NCI-H1048 (cell line): ENCODE data around the gene FGF22.
A peak's percentile ranks its signal among the peaks of the same experiment; 100 is the strongest.

Experiments
- DNase-seq: peaks from one replicate; lab custom pipeline; 2025; lab: John Stamatoyannopoulos, UW

The FGF22 gene

DNA sequence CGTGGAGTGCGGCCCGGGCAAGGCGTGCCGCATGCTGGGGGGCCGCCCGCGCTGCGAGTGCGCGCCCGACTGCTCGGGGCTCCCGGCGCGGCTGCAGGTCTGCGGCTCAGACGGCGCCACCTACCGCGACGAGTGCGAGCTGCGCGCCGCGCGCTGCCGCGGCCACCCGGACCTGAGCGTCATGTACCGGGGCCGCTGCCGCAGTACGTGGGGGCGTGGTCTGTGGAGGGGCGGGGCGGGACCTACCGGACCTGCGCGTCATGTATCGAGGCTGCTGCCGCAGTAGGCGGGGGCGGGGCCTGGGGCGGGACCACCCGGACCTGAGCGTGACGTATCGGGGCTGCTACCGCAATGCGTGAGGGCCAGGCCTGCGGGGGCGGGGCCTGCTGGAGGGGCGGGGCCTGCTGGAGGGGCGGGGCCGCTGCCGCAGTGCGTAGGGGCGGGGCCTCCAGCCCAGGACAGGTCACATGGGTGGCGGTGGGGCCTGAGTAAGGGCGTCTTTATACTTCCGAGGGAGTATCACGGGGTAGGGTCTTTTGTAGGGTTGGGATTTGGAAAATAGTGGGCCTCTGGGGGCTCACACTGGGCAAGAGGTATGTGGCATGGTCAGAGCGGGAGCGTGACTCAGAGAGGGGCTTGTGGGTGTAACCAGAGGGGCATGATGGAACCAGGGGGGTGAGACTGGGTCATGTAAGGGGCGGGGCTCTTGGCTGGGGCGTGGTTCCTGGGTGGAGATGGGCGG, 40.8 kb downstream of the FGF22 start:
- DNase-seq, result peak; percentile 89

DNA sequence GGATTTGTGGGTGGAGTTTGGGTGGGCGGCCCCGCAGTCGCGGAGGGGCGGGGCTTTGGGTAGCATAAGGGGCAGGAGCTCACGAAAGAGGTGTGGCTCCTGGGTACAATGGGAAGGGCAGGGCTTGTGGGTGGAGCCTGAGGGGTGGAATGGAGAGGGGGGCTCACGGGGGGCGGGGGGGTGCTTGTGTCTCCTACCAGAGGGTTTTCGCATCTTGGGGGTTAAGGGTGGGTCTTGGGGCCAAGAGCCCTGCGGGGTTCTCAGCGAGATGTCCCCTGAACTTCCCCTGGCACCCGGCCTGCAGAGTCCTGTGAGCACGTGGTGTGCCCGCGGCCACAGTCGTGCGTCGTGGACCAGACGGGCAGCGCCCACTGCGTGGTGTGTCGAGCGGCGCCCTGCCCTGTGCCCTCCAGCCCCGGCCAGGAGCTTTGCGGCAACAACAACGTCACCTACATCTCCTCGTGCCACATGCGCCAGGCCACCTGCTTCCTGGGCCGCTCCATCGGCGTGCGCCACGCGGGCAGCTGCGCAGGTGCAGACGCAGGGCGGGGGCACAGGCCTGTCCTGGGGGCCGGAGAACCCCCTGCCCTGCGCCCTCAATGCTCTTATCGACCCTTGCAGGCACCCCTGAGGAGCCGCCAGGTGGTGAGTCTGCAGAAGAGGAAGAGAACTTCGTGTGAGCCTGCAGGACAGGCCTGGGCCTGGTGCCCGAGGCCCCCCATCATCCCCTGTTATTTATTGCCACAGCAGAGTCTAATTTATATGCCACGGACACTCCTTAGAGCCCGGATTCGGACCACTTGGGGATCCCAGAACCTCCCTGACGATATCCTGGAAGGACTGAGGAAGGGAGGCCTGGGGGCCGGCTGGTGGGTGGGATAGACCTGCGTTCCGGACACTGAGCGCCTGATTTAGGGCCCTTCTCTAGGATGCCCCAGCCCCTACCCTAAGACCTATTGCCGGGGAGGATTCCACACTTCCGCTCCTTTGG, 41.6 kb downstream of the FGF22 start:
- DNase-seq, result peak; percentile 68

DNA sequence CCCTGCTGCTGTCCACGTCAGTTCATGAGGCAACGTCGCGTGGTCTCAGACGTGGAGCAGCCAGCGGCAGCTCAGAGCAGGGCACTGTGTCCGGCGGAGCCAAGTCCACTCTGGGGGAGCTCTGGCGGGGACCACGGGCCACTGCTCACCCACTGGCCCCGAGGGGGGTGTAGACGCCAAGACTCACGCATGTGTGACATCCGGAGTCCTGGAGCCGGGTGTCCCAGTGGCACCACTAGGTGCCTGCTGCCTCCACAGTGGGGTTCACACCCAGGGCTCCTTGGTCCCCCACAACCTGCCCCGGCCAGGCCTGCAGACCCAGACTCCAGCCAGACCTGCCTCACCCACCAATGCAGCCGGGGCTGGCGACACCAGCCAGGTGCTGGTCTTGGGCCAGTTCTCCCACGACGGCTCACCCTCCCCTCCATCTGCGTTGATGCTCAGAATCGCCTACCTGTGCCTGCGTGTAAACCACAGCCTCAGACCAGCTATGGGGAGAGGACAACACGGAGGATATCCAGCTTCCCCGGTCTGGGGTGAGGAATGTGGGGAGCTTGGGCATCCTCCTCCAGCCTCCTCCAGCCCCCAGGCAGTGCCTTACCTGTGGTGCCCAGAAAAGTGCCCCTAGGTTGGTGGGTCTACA, 43.1 kb downstream of the FGF22 start:
- DNase-seq, result no peak

DNA sequence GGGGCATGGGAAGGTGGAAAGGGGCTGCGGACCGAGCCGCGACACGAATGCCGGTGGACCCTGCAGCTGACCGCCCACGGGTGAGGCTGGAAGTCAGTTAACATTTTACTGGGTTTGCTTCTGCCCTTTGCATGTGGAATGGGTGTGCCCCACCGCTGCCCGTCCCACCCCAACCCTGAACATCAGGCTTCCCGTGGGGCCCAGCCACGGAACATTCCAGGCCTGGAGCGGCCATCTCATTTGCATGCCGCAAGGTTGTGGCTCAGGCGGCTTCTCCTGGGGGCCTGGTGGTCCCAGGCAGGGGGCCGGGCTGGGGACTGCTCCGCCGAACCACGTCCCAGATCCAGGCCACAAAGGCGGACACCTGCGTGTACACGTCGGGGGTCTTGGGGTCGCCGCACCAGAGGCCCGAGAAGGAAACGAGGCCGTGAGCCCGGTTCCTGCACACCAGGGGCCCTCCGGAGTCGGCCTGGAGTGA, 45.8 kb downstream of the FGF22 start:
- no peak for DNase-seq

DNA sequence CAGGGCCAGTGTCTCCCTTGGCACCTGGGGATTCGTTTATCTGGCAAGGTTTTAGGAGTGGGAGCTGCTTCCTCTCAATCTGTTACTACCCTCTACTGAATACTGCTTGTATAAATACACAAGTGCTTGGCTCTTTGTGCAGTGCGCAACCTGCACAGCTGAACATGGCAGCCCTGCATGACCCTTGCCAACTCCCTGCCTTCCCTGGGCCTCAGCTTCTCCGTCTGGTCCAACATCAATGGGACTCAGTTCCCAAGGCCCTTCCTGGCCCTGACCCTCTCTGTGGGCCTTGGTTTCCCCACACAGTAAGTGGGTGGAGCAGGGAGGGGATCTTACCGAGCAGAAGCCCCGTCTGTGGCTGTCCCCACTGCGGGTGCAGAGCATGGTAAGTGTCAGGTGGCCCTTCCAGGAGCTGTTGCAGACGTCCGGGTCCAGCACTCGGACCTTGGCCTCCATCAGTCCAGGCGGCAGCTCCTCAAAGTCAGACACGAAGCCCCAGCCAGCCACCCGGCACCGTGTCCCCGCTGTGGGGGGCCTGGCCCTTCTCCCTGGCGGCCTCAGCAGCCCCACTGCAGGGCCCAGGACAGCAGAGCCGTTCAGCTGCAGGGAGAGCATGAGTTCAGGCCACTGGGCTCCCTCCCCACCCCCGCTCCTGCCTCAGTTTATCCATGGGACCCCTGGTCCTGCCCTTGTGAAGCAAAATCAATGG, 47.1 kb downstream of the FGF22 start:
- DNase-seq, result no peak

DNA sequence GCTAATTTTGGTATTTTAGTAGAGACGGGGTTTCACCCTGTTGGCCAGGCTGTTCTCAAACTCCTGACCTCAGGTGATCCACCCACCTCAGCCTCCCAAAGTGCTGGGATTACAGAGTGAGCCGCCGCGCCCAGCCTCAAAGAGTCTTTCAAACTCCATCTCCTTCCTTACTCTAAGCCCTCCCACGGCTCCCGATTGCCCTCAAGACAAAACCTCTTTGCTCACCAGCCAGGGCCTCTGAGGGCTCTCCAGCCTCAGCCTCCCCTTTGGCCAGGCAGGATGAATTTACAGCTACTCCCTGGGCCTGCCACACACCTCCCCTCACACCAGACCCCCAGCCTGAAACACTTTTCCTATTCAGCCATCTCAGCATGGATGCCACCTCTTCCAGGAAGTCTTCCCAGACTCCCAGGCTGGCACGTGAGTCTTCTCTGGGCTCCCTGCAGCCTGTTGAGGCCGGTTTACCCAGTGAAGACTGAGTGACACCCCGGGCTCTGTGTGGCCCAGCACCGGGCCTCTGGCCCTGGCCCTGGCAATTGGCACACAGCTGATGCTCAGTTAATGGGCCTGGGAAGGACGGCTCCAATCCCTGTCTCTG, 48.0 kb downstream of the FGF22 start:
- no peak for DNase-seq

DNA sequence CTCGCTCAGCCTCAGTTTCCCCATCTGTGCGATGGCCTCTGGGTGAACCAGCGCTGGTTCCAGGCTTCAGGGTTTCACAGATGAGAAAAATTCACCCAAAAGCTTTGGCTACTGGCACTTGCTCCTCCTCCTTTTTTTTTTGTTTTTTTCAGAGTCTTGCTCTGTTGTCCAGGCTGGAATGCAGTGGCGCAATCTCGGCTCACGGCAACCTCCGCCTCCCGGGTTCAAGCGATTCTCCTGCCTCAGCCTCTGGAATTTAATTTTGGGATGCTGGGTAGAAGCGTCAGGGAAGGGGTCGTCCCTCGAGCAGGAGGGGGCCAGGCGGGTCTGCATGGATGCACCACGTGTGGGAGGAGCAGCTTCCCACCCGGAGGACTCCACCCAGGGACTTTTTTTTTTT, 48.5 kb downstream of the FGF22 start:
- DNase-seq, result no peak

DNA sequence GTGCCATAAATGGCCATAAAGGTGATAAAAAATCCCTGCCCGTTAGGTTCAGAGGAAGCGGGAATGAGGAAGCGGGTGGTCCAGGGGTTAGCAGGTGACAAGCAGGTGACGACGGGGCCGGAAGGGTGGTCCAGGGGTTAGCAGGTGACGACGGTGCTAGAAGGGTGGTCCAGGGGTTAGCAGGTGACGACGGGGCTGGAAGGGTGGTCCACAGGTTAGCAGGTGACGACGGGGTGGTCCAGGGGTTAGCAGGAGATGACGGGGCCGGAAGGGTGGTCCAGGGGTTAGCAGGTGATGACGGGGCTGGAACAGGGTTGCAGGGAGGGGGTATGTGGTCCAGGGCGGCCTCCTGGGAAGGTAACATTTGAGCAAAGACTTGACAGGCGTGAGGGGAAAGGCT, 49.3 kb downstream of the FGF22 start:
- DNase-seq, result no peak

DNA sequence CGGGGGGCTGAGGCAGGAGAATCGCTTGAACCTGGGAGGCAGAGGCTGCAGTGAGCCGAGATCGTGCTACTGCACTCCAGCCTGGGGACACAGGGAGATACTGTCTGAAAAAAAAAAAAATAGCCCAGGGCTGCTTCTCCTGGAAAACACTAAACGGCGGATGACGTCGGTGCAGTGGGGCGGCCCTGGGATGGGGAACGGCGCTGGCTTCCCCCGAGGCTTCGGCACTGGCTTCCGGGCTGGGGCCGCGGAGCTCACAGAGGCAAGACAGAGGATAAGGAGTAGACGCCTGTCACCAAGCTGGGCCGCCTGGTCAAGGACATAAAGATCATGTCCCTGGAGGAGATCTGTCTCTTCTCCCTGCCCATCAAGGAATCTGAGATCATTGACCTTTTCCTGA, 50.5 kb downstream of the FGF22 start:
- no peak for DNase-seq
